Lower lobe of right lung (tissue), 2 donors: Measurements from ENCODE around the gene C17orf67. TPM values are rescaled to one million over a fixed set of nuclear protein-coding genes. Genes with fewer than 3 reads are reported as not detected.

Experiments
- ATAC-seq, 2 donors: fragments of 200-7000 bp; cut with Tn5 transposase; one replicate each; pipeline ENCODE4 v1.9.1; 2020 to 2022; ENCODE audit warnings: mild to moderate bottlenecking in 2 of 2, moderate library complexity in 2 of 2
- DNase-seq: peaks from one replicate; pipeline ENCODE4 v3.0.0-alpha.2; 2020
- H3K27ac ChIP-seq: fragments of 200-600 bp; one replicate; pipeline ENCODE4 v1.8.0; 2022
- H3K27me3 ChIP-seq: fragments of 200-600 bp; one replicate; pipeline ENCODE4 v1.8.0; 2022; ENCODE audit warnings: low read depth
- H3K36me3 ChIP-seq: fragments of 200-600 bp; one replicate; pipeline ENCODE4 v1.8.0; 2022; ENCODE audit warnings: mild to moderate bottlenecking
- H3K4me1 ChIP-seq: fragments of 200-600 bp; one replicate; pipeline ENCODE4 v1.8.0; 2022
- H3K4me3 ChIP-seq: fragments of 200-600 bp; one replicate; pipeline ENCODE4 v1.8.0; 2022; ENCODE audit warnings: mild to moderate bottlenecking
- H3K9me3 ChIP-seq: fragments of 200-600 bp; one replicate; pipeline ENCODE4 v1.8.0; 2022
- CTCF ChIP-seq: fragments of 200-600 bp; IDR thresholded peaks from one replicate; pipeline ENCODE4 v1.8.0; 2022; ENCODE audit warnings: antibody characterized with exemption, mild to moderate bottlenecking
- intact Hi-C: fragments of 100-400 bp; cut with DNase I; formaldehyde crosslinking; loops from one replicate; pipeline ENCODE4 v1.11.0; 2022
- total RNA-seq: library from RNA; stranded (reverse); fragmentation: NEBNext Ultra II Directional; extraction: Animal tissue kit (Norgen Biotek cat#: 25700); gene quantifications from one replicate; pipeline ENCODE4 v1.2.1, GENCODE V29; 2021
- donor health status: DM: no; HTN: yes; CAD: no; lungs with severe emphysema.

Gene C17orf67
- total RNA-seq, 1 donor from 2014 or later: 3.6 TPM

GRCh38 chr17:56808503-56808902 is 25.2 kb downstream of the C17orf67 start:
- no peak for DNase-seq
- Histone ChIP-seq H3K4me1 (no peaks in the 10 kb centered on the region), H3K4me3 (no peak overlapping the region), H3K36me3 (no peaks in the 10 kb centered on the region), H3K27me3 (no peaks in the 10 kb centered on the region), H3K27ac (no peak overlapping the region), H3K9me3 (no peaks in the 10 kb centered on the region)
- no peak for TF ChIP-seq CTCF
- no peak for ATAC-seq
- intact Hi-C loops: no loop called here

GRCh38 chr17:56807723-56808122 is 26.0 kb downstream of the C17orf67 start:
- no peak overlapping the region for H3K4me3 ChIP-seq
- ATAC-seq: no peak
- peaks cover 4% of the 10 kb centered on the region for H3K4me1 ChIP-seq
- no peak for DNase-seq
- no peak for TF ChIP-seq CTCF
- H3K27ac ChIP-seq: no peak overlapping the region
- no peaks in the 10 kb centered on the region for H3K27me3 ChIP-seq
- no peaks in the 10 kb centered on the region for H3K36me3 ChIP-seq
- H3K9me3 ChIP-seq: no peaks in the 10 kb centered on the region
- intact Hi-C loops: no loop called here

GRCh38 chr17:56806949-56807348 is 26.8 kb downstream of the C17orf67 start:
- DNase-seq (no peak), ATAC-seq (no peak)
- Histone ChIP-seq H3K4me1 (peaks cover 11% of the 10 kb centered on the region), H3K36me3 (no peaks in the 10 kb centered on the region), H3K27ac (no peak overlapping the region), H3K9me3 (no peaks in the 10 kb centered on the region), H3K4me3 (no peak overlapping the region), H3K27me3 (no peaks in the 10 kb centered on the region)
- no peak for TF ChIP-seq CTCF
- intact Hi-C loops: no loop called here

- ATAC-seq: no peak
Observed at GRCh38 chr17:56804454-56804853, 29.3 kb downstream of the C17orf67 start.

GRCh38 chr17:56803071-56803470 is 30.6 kb downstream of the C17orf67 start:
- Histone ChIP-seq H3K36me3 (no peaks in the 10 kb centered on the region), H3K4me1 (peaks cover 17% of the 10 kb centered on the region), H3K9me3 (no peaks in the 10 kb centered on the region), H3K27ac (no peak overlapping the region), H3K27me3 (no peaks in the 10 kb centered on the region), H3K4me3 (no peak overlapping the region)
- intact Hi-C loops: no loop called here
- no peak for TF ChIP-seq CTCF
- ATAC-seq: no peak
- no peak for DNase-seq

More at GRCh38 chr17:56804454-56804853, 29.3 kb downstream of the C17orf67 start:
- no peaks in the 10 kb centered on the region for H3K9me3 ChIP-seq
- no peak overlapping the region for H3K27ac ChIP-seq
- H3K36me3 ChIP-seq: no peaks in the 10 kb centered on the region
- H3K4me3 ChIP-seq: no peak overlapping the region
- no peaks in the 10 kb centered on the region for H3K27me3 ChIP-seq
- no peak for DNase-seq
- H3K4me1 ChIP-seq: peaks cover 17% of the 10 kb centered on the region
- TF ChIP-seq CTCF: no peak
- intact Hi-C loops: no loop called here
